Activated T-helper 9 cell treated with anti-CD3 and anti-CD28 coated beads, Interleukin-2, amount 50 U/mL, for 16 hours (primary cell): ENCODE data around the gene ZNF302.
"Not testable (repeated sequence)": the region's sequence is repeated elsewhere in the genome, so short reads cannot be mapped to it uniquely, and the experiment has no call there.

Experiments used
- DNase-seq: peaks from one replicate; pipeline ENCODE4 v3.0.0-alpha.2; 2020; ENCODE audit warnings: low read depth

Gene ZNF302

DNA sequence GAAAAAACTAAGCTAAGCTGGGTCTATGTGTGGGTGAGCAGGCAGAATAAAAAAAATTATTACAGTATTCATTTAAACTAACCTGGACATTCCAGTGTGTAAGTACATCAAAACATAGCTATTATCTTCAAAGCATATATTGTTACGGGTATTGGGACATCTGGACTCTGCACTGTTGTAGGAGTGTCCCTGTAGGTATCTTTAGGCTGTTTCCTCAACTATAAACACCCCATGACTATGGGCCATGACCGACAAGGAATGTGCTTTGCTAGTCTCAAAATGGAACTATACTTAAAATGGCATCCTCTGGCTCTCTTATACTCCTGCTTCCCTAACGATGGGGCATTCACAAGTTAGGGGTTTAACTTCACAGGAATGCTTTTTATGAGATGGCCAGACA lies 3.9 kb upstream of the ZNF302 start:
- no peak for DNase-seq

GRCh38 chr19:34675250-34675649 lies 2.2 kb upstream of the ZNF302 start:
- DNase-seq = no peak

DNA sequence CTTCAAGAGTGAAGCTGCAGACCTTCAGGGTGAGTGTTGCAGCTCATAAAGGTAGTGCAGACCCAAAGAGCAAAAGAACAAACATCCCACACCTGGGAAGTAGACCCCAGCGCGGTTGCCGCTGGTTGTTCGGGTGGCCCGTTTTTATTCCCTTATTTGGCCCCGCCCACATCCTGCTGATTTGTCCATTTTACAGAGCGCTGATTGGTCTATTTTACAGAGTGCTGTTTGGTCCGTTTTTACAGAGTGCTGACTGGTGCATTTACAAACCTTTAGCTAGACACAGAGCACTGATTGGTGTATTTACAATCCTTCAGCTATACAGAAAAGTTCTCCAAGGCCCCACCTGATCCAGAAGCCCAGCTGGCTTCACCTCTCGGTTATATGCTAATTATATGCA lies 1.6 kb upstream of the ZNF302 start:
- DNase-seq = no peak

GRCh38 chr19:34676697-34677385 lies 637 bp upstream of the ZNF302 start, which contains the start of gene SCGB2B2:
SCGB2B2 (minus strand) TSS chr19:34677159; CDS start chr19:34594563, 82,596 bp downstream.
- DNase-seq = peak; percentile 68

- no peak for DNase-seq
These were observed 571 bp downstream of the ZNF302 start for GRCh38 chr19:34678085-34678412.

GRCh38 chr19:34678421-34678820 lies 943 bp downstream of the ZNF302 start:
- DNase-seq = no peak

- no peak for DNase-seq
These were observed 4.0 kb downstream of the ZNF302 start for GRCh38 chr19:34681478-34681877.

DNA sequence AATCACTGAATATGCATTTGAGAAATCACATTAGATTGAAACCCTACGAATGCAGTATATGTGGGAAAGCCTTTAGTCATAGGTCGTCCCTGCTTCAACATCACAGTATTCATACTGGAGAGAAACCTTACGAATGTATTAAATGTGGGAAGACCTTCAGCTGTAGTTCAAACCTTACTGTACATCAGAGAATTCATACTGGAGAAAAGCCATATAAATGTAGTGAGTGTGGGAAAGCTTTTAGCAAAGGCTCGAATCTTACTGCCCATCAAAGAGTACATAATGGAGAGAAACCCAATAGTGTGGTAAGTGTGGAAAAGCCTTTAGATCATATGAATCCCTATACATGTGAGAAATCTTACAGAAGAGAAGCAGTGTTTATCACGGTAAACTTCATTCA lies 7.8 kb downstream of the ZNF302 start:
- DNase-seq = not testable (repeated sequence)

GRCh38 chr19:34686455-34686854 lies 9.0 kb downstream of the ZNF302 start:
- DNase-seq = no peak

- no peak for DNase-seq
These were observed 9.9 kb downstream of the ZNF302 start for GRCh38 chr19:34687348-34687747.

DNA sequence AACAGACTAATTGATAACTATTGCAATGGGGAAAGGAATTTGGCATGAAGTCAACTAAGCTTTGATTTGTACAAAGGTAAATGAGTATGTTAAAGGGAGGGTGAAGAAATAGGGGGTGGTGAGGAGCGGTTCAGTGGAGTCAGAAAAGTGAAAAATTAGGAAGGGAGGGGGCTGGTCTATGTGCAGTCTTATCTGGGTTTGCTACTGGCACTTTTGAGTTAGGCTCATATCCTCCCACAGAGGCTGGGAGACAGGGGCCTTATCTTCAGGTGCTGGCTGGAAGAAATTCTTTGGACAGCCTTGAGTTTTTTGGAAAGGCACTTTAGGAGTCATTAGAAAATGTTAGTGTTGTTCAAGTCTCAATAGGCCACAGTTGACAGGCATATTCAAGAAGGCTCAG lies 11.1 kb downstream of the ZNF302 start:
- DNase-seq = no peak

GRCh38 chr19:34690372-34690771 lies 12.9 kb downstream of the ZNF302 start:
- DNase-seq = no peak

GRCh38 chr19:34692549-34692948 lies 15.1 kb downstream of the ZNF302 start:
- DNase-seq = no peak

DNA sequence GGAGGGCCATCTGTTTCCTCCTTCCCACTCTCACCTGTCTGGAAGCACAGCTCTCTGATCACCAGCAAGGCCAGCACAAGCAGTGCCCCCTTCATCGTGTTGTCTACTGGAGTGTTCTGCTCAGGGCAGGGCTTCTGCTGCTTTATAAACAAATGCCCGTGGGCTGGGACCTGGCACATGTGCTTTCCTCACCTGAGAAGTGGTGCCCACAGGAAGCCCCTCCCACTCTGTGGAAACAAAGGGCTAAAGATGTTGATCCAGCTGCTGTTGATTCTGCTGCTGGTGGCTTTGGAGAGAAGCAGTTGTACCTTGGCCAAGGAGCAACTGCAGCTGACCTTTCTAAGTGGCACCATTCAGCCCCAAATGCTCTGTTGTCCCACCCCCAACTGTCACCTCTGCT lies 30.2 kb downstream of the ZNF302 start:
- no peak for DNase-seq

DNA sequence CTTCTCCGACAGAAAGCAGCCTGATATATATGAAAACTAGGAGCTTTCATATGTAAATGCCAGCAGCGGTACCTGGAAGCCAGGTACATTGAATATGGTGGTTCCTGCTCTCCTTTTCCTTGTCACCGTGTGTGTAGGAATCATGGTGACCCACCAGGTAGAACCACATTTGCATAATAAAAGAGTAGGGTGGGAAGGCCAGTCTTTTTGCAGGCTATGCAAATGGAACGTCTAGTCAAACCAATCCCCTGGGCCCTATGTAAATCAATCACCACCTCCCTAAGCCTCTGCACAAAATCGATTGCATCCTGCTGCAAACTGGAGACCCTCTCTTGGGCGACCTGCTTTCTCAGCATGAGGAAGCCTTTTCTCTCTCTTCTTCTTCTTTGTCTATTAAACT lies 34.4 kb downstream of the ZNF302 start:
- no peak for DNase-seq

DNA sequence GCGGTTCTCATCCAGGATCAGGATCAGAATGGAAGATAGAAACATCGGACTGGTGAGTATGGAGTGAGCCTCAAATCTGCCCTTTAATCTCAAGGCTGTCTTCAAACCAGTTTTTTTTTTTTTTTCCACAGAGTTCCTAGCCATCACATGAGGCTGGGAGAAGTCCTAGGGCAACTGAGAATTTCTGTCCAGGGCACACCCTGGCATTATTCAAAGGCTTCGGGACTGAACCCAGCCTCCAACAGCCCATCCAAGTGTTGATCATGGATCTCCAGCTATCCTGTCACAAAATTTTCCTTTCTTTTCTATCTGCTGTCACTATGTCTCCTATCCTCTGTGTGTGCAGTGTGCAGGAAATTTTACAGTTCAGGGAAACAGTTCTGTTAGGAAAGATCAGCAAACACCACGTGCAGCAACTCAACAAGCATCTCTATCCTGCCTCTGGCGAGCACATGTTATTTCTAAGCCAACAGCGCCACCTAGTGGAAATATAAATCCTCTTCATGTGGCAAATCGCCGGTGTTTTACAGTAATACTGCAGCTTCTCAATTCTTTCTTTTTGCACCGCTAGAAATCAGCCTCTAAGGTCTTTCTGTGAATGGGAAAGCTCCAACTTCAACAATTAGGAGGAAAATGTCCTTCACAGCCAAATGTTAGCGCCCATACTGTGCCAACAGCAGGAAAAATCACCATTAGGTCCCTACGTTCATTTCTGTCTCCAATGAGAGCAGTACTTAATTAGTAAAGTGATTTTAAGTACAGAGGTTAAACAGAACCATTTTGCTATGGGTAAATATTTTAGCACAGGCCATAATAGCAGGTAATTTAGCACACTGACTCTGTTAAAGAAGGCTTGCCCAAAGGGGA lies 35.1 kb downstream of the ZNF302 start:
- no peak for DNase-seq

DNA sequence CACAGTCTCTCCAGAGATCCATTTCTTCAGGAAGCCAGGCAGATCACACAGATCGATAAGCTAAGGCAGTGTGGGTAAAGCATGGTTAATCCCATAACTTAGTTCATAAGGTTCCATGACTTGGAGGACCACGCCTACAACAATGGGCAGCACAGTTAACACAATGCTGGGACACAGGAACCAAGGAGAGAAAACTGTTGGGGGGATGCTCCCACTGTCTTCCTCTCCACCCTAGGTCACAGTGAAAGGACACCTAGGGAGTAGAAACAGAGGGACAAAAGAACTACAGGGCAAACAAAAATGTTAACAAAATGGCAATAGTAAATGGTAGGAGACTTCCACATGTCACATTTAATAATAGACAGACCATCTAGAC lies 35.8 kb downstream of the ZNF302 start:
- DNase-seq = no peak

GRCh38 chr19:34715357-34715756 lies 37.9 kb downstream of the ZNF302 start:
- no peak for DNase-seq

DNA sequence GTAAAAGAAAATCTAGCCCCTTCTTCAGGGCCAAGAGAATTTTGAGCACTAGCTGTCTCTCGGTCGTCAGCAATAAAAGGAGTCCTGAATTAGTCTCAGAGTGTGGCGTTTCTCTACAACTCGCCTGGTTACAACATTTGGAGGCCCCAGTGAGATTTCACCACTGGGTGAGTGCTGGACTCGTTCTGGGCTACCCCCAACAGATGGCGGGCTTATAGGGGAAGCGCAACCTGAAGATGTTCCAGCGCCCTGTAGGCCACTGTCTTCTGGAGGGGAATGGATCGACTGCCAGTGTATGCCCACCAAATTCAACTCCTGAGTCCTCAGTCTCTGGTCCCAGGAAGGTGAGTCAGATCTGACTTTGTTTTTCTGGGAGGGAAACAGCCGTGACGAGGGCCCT lies 44.9 kb downstream of the ZNF302 start:
- no peak for DNase-seq

GRCh38 chr19:34725400-34725799 lies 47.9 kb downstream of the ZNF302 start:
- no peak for DNase-seq

GRCh38 chr19:34731019-34731829 lies 53.7 kb downstream of the ZNF302 start:
- DNase-seq = no peak

DNA sequence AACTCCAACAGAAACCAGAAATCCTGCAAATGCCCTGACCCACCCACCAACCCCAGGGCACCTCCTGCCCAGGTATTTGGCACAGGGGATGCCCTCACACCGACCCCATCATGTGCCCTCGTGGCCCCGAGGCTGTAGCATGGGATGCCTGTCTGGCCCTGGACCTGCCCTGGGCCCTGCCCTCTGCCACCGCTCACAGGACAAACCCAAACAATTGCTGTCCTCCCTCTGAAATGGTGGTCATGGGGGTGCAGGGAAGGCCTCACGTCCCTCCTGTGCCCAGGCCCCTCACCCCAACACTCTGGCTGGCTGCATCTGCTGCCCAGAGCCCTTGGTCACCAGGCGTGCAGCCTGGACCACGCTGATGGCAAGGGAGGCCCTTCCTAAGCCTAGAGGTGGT lies 54.5 kb downstream of the ZNF302 start:
- no peak for DNase-seq
